Colonic mucosa (tissue), 4 donors: Measurements from ENCODE around the gene PRIMA1. TPM values are rescaled to one million over a fixed set of nuclear protein-coding genes. Genes with fewer than 3 reads are reported as not detected.

Experiments used
- DNase-seq: peaks from one replicate; pipeline ENCODE4 v3.0.0-alpha.2; 2020
- H3K27ac ChIP-seq: fragments of 200-600 bp; one replicate; pipeline ENCODE4 v1.8.0; 2021
- H3K27me3 ChIP-seq: fragments of 200-600 bp; one replicate; pipeline ENCODE4 v1.8.0; 2021
- H3K36me3 ChIP-seq: fragments of 200-600 bp; one replicate; pipeline ENCODE4 v1.8.0; 2021
- H3K4me1 ChIP-seq: fragments of 200-600 bp; one replicate; pipeline ENCODE4 v1.8.0; 2021; ENCODE audit warnings: mild to moderate bottlenecking
- H3K4me3 ChIP-seq: fragments of 200-600 bp; one replicate; pipeline ENCODE4 v1.8.0; 2021
- H3K9ac ChIP-seq, 2 donors: one replicate each; pipeline ENCODE4 v1.7.0; 2013; ENCODE audit warnings: control low read depth in 2 of 2, low read depth in 2 of 2, low read length in 2 of 2
- H3K9me3 ChIP-seq: fragments of 200-600 bp; one replicate; pipeline ENCODE4 v1.8.0; 2021
- intact Hi-C: fragments of 100-400 bp; cut with DNase I; formaldehyde crosslinking; loops from one replicate; pipeline ENCODE4 v1.14.1; 2022
- total RNA-seq, 2 donors: library from RNA; stranded (reverse); fragmentation: NEBNext Ultra II Directional in 1 of 2; extraction: Animal tissue kit (Norgen Biotek cat#: 25700) in 1 of 2; gene quantifications; one replicate each; pipeline ENCODE4 v1.2.1, GENCODE V29; 2021
- TF ChIP-seq, protein P1 (sequence below): fragments of 200-600 bp; IDR thresholded peaks from one replicate; pipeline ENCODE4 v1.8.0; 2022; ENCODE audit warnings: antibody characterized with exemption, mild to moderate bottlenecking
- donor health status: healthy.
- donor health status: DM: no; HTN: no; CAD: no.
- donor health status: DM: no; HTN: no; CAD: no.

The PRIMA1 gene
- total RNA-seq, 2 donors from 2014 or later: 1.2 to 4.4 TPM

DNA sequence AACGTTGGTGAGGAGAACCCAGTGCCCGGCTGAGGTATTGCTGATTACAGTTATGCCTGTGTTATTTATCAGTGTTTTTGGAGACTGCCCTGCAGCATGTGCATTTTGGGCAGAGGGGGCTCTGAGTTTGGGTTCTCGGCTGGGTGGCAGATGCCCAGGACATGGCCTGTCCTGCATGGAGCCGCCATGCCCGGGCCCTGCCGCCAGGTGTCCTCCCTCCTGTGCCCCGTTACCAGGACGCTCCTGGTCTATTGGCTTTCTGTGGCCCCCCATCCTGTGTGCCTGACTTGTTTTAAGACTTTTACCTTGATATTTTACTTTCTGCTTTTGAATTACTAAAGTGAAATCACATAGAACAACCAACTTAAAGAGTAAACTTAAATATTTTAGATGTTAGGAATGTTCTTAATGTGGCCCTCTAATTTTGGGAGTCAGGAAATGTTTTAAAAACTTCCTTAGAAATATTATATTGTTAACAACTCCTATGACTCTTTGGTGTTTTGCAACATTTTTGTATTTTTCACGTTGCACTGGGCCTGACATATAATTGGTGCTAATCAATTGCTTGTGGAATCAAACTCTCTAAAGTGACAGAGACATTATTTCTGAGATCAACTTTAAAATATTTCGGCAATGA lies 51.8 kb downstream of the PRIMA1 start:
- Histone ChIP-seq H3K4me1 (no peaks in the 10 kb centered on the region), H3K36me3 (no peaks in the 10 kb centered on the region), H3K27me3 (no peaks in the 10 kb centered on the region), H3K27ac (no peak overlapping the region), H3K9ac (no peak overlapping the region), H3K9me3 (no peaks in the 10 kb centered on the region), H3K4me3 (no peak overlapping the region)
- TF ChIP-seq, protein P1, sequence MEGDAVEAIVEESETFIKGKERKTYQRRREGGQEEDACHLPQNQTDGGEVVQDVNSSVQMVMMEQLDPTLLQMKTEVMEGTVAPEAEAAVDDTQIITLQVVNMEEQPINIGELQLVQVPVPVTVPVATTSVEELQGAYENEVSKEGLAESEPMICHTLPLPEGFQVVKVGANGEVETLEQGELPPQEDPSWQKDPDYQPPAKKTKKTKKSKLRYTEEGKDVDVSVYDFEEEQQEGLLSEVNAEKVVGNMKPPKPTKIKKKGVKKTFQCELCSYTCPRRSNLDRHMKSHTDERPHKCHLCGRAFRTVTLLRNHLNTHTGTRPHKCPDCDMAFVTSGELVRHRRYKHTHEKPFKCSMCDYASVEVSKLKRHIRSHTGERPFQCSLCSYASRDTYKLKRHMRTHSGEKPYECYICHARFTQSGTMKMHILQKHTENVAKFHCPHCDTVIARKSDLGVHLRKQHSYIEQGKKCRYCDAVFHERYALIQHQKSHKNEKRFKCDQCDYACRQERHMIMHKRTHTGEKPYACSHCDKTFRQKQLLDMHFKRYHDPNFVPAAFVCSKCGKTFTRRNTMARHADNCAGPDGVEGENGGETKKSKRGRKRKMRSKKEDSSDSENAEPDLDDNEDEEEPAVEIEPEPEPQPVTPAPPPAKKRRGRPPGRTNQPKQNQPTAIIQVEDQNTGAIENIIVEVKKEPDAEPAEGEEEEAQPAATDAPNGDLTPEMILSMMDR: no peak
- DNase-seq: no peak
- intact Hi-C loops: no loop called here

DNA sequence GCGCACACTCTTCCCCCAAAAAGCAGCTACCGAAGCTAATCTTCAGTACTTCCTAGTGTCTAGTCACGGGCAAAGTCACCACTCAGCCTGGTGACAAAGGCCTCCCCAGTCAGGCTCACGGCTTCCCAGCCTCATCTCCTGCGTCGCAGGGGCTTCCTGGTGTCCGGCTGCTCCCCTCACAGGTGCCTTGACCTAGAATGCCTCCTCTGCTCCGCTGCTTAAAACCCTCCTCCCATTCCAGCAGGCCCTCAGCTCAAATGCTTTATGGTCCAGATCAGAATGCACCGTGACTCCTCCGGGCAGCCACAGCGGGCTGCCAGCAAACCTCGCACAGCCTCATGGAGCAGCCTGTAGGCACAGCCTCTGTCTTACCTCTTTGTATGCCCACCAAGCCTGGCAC lies 53.1 kb downstream of the PRIMA1 start:
- Histone ChIP-seq H3K4me1 (no peaks in the 10 kb centered on the region), H3K9ac (no peak overlapping the region)
- DNase-seq: no peak

DNA sequence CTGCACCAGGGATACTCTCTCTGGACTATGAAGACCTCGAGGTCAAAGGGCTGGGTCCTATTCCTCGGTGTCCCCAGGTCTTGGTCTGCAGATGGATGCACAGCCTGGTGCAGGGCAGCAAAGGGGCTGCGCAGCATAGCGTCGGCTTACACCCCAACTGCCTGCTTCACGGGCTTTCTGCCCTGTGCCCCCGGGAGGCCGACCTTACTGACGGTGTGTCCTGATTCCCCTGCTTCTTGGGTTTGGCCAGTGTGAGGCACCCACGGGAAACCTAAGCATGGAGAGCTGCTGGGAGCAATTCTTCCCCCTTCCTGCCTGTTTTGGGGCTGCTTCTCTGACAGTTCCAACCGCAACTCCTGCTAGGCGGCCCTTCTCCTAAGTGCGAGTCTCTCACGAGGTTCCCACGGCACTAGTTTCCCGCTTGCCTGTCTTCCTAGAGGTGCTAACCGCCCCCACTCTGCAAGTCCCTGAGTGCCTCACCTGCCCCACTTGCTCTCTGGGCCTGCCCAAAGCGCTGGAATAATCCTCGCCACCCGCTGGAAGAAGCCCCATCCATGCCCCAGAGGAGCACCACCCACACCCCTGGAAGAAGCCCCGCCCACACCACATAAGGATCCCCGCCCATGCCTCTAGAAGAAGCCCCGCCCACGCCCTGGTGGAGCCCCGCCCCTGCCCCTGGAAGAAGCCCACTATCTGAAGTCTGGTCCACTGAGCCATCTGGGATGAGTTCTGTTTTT lies 54.0 kb downstream of the PRIMA1 start:
- Histone ChIP-seq H3K4me3 (no peak overlapping the region), H3K27me3 (no peaks in the 10 kb centered on the region), H3K9me3 (no peaks in the 10 kb centered on the region), H3K9ac (no peak overlapping the region), H3K27ac (no peak overlapping the region), H3K4me1 (no peaks in the 10 kb centered on the region), H3K36me3 (no peaks in the 10 kb centered on the region)
- TF ChIP-seq, protein P1: no peak
- DNase-seq: peak; percentile 31
- intact Hi-C loops: no loop called here

More for the DNA sequence above, 53.1 kb downstream of the PRIMA1 start:
- TF ChIP-seq, protein P1: no peak
- no peaks in the 10 kb centered on the region for H3K9me3 ChIP-seq
- H3K36me3 ChIP-seq: no peaks in the 10 kb centered on the region
- no peak overlapping the region for H3K4me3 ChIP-seq
- no peaks in the 10 kb centered on the region for H3K27me3 ChIP-seq
- no peak overlapping the region for H3K27ac ChIP-seq
- intact Hi-C loops: no loop called here

DNA sequence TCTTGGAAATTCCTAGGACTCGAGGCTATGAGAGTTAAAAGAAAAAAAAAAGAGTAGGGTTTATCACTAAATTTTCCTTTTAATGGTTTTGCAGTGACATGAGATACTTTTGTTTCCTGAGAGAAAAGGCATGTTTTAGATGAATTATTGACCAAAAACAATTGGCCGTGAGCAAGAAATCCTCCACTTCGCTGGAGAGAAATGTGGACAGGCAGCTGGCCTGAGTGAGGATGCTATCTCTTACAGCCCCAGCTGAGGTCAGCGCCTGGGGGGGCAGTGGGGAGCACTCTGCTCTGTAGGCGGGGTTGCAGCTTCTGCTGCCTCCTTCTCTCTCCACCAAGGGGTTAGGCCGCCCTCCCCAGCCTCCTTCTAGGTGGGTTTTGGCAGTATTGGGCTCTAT lies 54.7 kb downstream of the PRIMA1 start:
- TF ChIP-seq, protein P1: no peak
- no peaks in the 10 kb centered on the region for H3K4me1 ChIP-seq

DNA sequence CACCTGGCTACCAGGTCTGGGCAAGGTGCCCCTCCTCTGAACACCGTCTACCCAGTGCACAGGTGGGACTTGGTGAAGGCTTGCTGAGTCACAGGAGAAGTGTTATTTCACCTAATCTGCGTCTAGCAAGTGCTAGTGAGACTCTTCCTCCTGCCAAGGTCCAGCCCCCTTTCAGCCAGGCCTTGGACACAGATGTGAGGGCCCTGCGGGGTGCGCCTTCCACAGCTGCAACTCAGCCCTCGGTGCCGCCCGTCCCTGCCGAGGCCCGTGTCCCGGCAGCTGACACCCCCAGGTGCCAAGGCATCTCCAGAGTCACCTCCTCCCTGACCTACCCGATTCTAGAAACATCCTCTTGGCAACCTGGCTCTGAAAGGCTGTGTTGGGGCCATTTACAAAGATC lies 55.1 kb downstream of the PRIMA1 start:
- Histone ChIP-seq H3K27me3 (no peaks in the 10 kb centered on the region), H3K9me3 (no peaks in the 10 kb centered on the region), H3K27ac (no peak overlapping the region), H3K9ac (no peak overlapping the region), H3K4me1 (no peaks in the 10 kb centered on the region), H3K4me3 (no peak overlapping the region), H3K36me3 (no peaks in the 10 kb centered on the region)
- intact Hi-C loops: no loop called here
- TF ChIP-seq, protein P1: no peak
- no peak for DNase-seq

More for the DNA sequence above, 54.7 kb downstream of the PRIMA1 start:
- H3K36me3 ChIP-seq: no peaks in the 10 kb centered on the region
- no peak for DNase-seq
- H3K27me3 ChIP-seq: no peaks in the 10 kb centered on the region
- H3K9ac ChIP-seq: no peak overlapping the region
- H3K9me3 ChIP-seq: no peaks in the 10 kb centered on the region
- no peak overlapping the region for H3K27ac ChIP-seq
- no peak overlapping the region for H3K4me3 ChIP-seq
- intact Hi-C loops: no loop called here
